SKM-1 treated with dmso at 0.1 percent for 144 hours (cell line): ENCODE results near the gene CATSPER4.

Source experiments
- DNase-seq: peaks from one replicate; lab custom pipeline; 2025; ENCODE audit not compliant: unreplicated experiment; lab: John Stamatoyannopoulos, UW

Gene CATSPER4

GRCh38 chr1:26164036-26164860 lies 26.2 kb upstream of the CATSPER4 start:
- DNase-seq: no peak

DNA sequence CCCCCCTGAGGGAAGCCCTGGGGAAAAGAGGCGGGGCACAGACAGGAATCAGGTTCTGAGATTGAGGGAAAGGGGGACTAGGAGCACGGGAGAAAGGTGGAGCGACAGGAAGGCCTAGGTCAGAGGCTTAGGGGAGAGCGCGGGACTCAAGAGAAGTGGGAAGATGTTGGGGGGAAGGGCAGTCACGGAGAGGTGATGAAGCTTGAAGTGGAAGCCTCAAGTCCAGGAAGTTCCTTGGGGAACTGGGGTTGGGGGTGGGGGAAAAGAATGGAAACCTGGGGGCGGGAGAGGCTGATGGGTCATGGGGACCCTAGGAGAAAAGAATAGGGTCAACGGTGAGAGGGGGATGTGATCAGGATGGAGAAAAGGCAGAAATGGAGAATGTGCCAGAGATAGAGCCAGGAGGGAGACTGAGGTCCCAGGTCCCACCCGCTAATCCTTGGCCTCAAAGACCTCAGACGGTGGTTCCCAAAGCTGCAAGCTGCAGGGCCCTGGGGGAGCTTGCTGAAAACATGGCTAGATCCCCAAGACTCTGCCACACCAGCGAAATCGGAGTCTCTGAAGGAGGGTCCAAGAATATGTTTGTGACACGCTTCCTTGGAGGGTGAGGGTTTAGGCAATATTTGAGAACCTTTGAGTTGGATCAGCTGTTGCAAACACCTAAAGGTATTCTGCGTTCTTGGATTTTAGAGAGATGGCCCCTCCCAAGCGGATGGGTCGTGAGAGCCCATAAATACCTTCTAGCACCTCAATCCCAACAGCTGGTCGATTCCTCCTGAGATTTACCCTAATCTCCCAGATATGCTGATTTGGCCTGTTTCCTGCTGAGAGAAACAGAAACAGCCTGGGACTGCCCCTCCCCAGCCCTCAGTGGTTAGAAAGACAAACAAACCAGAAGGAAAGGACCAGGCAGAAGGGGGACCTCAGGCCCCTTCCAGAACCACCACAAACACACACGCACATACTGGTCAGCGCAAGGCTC lies 25.2 kb upstream of the CATSPER4 start:
- no peak for DNase-seq

GRCh38 chr1:26166719-26167281 lies 23.6 kb upstream of the CATSPER4 start:
- no peak for DNase-seq

GRCh38 chr1:26168410-26169197 lies 21.8 kb upstream of the CATSPER4 start, which contains the start of gene C1orf232:
C1orf232 (minus strand) TSS chr1:26168963; CDS start chr1:26168499, 464 bp downstream.
- DNase-seq: no peak

DNA sequence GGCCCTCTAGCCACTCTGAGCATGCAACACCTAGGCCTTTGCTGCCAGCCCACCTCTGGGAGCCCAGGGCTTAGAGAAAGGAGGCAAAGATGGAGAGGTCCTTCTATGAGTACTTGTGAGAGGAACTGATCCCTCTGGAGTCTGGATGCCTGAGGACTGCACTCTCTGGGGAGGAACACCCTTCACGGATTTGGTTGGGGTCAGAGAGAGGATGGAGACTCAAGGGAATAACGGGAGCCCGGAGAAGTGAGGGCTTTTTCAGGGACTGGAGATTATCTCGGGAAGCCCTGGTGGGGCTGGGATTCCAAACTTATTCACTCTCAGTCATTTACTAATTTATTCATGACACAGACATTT lies 21.2 kb upstream of the CATSPER4 start:
- no peak for DNase-seq

DNA sequence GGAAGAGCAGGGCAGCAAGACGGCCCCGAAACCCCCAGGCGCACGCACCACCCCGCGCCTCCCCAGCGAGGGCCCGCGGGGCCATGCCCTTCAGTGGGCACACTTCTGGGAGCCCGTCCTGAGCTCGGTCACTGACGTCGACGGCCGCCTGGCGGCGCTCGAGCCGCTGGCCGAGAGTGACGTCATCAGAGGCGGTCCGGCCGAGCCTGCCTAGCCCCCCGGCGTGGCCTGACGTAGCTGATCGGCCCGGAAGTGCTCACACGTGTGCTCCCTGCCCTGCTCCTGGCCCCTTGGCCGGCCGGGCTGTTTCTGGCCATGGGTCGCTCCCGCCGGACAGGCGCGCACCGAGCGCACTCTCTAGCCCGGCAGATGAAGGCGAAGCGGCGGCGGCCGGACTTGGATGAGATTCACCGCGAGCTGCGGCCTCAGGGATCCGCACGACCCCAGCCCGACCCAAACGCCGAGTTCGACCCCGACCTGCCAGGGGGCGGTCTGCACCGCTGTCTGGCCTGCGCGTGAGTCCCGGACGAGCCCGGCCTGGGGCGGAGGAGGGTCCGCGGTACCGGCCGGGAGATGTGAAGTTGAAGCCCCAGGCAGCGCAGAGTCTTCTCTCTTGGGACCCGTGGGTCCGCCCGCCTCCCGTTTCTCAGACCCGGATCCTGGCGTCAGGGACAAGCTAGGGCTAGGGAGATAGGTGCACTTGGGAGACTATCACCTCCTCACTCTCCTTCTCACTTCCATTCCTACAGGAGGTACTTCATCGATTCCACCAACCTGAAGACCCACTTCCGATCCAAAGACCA lies 20.5 kb upstream of the CATSPER4 start, which contains the start of gene ZNF593:
Gene ZNF593, plus strand, starts transcription at position 240 of the 803 bp plus-strand sequence. Its CDS starts 76 bp downstream, at position 316.
- peak; percentile 90 for DNase-seq

GRCh38 chr1:26170472-26170821 lies 20.0 kb upstream of the CATSPER4 start:
- DNase-seq: no peak

- no peak for DNase-seq
These were observed 19.0 kb upstream of the CATSPER4 start, which contains the start of gene ZNF593OS for GRCh38 chr1:26171084-26172072. ZNF593OS (minus strand) TSS chr1:26171832; CDS start chr1:26171661, 171 bp downstream.

DNA sequence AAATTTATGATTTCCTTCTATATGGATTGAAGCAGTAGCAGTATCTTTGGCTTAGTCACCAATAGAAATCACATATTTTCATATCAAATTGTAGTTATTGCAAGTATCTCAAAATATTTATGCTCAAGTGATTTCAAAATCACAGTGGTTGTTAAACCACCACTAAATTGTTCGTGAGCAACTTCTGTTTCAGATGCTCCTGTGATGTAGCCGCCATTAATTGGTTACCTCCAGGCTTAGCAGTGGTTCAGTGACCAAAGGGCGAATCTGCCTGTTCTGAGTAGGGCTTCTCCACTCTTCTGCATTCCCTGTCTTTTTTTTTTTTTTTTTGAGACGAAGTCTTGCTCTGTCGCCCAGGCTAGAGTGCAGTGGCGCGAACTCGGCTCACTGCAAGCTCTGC lies 15.1 kb upstream of the CATSPER4 start:
- no peak for DNase-seq

- no peak for DNase-seq
These were observed 13.2 kb upstream of the CATSPER4 start, which contains the start of gene CNKSR1 for GRCh38 chr1:26177182-26177684. CNKSR1 (plus strand) TSS chr1:26177491; CDS start chr1:26177548, 57 bp downstream.

- no peak for DNase-seq
These were observed 10.3 kb upstream of the CATSPER4 start for GRCh38 chr1:26180010-26180506.

DNA sequence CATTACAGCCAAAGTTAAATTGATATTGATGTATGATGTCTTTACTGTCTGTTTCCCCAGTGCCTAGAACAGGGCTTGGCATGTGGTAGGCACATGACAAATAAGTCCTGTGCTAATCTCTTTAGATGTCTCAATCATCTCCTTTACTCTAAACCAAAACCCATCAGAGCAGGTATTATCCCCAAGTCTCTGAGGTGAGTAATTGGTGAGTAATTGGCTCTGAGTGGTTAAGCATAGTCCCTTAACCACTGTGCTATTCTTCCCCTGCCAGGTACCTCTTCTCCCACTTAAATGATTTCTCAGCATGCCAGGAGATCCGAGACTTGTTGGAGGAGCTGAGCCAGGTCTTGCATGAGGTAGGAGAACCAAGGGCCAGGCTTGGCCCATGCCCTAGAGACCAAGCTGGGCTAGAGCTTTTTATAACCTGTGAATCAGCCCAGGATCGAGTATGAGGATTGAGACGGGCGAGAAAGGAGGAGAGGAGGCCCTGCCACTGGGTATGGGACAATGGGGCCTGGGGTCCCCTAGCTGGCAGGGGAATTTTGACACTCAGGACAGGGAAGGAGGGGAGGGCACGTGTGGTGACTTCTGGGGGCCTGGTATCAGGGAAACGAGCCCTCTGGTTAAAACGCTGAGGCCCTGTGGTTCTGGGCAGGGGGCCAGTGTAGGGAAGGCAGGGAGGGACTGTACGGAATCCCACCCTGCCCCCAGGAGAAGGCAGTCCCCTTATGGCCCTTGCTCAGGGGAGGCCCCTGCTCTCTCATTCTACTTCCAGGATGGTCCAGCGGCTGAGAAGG lies 8.6 kb upstream of the CATSPER4 start:
- DNase-seq: no peak

GRCh38 chr1:26182383-26182696 lies 8.1 kb upstream of the CATSPER4 start:
- no peak for DNase-seq

GRCh38 chr1:26184086-26184485 lies 6.3 kb upstream of the CATSPER4 start:
- no peak for DNase-seq

GRCh38 chr1:26184883-26185282 lies 5.5 kb upstream of the CATSPER4 start:
- DNase-seq: no peak

DNA sequence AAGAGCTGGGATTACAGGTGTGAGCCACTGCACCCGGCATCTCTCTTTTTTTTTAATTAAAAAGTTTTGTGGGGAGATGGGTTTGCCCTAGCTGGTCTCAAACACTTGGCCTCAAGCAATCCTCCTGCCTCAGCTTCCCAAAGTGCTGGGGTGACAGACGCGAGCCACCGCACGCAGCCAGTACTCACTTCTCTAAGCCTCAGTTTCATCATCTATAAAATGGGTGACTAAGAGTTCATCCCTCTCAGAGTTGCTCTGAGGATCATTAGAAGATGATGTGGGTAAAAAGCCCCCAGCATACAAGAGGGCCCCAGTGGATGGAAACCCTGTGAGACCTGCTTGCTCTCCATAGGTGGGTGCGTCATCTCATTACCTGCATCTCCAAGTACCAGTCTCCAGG lies 2.5 kb upstream of the CATSPER4 start:
- DNase-seq: no peak

GRCh38 chr1:26188477-26188876 lies 1.9 kb upstream of the CATSPER4 start:
- DNase-seq: no peak
